HG03442 (cell line): ENCODE measurements around the gene HMGN3.
"Not testable (repeated sequence)": the region's sequence is repeated elsewhere in the genome, so short reads cannot be mapped to it uniquely, and the experiment has no call there.

Experiments
- ATAC-seq: cut with Tn5 transposase; IDR thresholded peaks from one replicate; pipeline ENCODE4 v1.9.1; 2021; ENCODE audit warnings: mild to moderate bottlenecking, moderate library complexity; ENCODE audit not compliant: unreplicated experiment

HMGN3 gene

GRCh38 chr6:79234150-79235022 lies at the start of gene HMGN3:
Gene HMGN3 (minus strand): TSS chr6:79234682.
- peak; percentile 90 for ATAC-seq

GRCh38 chr6:79280756-79281155 lies 46.3 kb upstream of the HMGN3 start:
- no peak for ATAC-seq

GRCh38 chr6:79277109-79277508 lies 42.6 kb upstream of the HMGN3 start:
- ATAC-seq = no peak

- no peak for ATAC-seq
Observed at GRCh38 chr6:79269877-79270276, 35.4 kb upstream of the HMGN3 start.

GRCh38 chr6:79267128-79267527 lies 32.6 kb upstream of the HMGN3 start:
- ATAC-seq = no peak

GRCh38 chr6:79266051-79266450 lies 31.6 kb upstream of the HMGN3 start:
- no peak for ATAC-seq

GRCh38 chr6:79263359-79263758 lies 28.9 kb upstream of the HMGN3 start:
- ATAC-seq = no peak

- no peak for ATAC-seq
Observed at GRCh38 chr6:79261666-79262065, 27.2 kb upstream of the HMGN3 start.

GRCh38 chr6:79260772-79261171 lies 26.3 kb upstream of the HMGN3 start:
- ATAC-seq = no peak

GRCh38 chr6:79257381-79258205 lies 23.1 kb upstream of the HMGN3 start:
- ATAC-seq = no peak

- not testable (repeated sequence) for ATAC-seq
Observed at GRCh38 chr6:79256770-79257169, 22.3 kb upstream of the HMGN3 start.

GRCh38 chr6:79255086-79255485 lies 20.6 kb upstream of the HMGN3 start:
- ATAC-seq = not testable (repeated sequence)

GRCh38 chr6:79250559-79250958 lies 16.1 kb upstream of the HMGN3 start:
- ATAC-seq = no peak

- peak; percentile 64 for ATAC-seq
Observed at GRCh38 chr6:79250107-79250514, 15.6 kb upstream of the HMGN3 start.

- ATAC-seq = no peak
Observed at GRCh38 chr6:79249136-79249535, 14.7 kb upstream of the HMGN3 start.

- ATAC-seq = peak; percentile 87
Observed at GRCh38 chr6:79246891-79247290, 12.4 kb upstream of the HMGN3 start.

GRCh38 chr6:79241228-79241627 lies 6.7 kb upstream of the HMGN3 start:
- ATAC-seq = no peak

- peak; percentile 42 for ATAC-seq
Observed at GRCh38 chr6:79240509-79240908, 6.0 kb upstream of the HMGN3 start.

- peak; percentile 80 for ATAC-seq
Observed at GRCh38 chr6:79239536-79240168, 5.2 kb upstream of the HMGN3 start.

GRCh38 chr6:79238919-79239318 lies 4.4 kb upstream of the HMGN3 start:
- no peak for ATAC-seq

- no peak for ATAC-seq
Observed at GRCh38 chr6:79236711-79237110, 2.2 kb upstream of the HMGN3 start.
